ENCODE data around the gene CHP1.
A peak's percentile ranks its signal among the peaks of the same experiment; 100 is the strongest.
"Not testable (repeated sequence)": the region's sequence is repeated elsewhere in the genome, so short reads cannot be mapped to it uniquely, and the experiment has no call there.

The CHP1 gene

DNA sequence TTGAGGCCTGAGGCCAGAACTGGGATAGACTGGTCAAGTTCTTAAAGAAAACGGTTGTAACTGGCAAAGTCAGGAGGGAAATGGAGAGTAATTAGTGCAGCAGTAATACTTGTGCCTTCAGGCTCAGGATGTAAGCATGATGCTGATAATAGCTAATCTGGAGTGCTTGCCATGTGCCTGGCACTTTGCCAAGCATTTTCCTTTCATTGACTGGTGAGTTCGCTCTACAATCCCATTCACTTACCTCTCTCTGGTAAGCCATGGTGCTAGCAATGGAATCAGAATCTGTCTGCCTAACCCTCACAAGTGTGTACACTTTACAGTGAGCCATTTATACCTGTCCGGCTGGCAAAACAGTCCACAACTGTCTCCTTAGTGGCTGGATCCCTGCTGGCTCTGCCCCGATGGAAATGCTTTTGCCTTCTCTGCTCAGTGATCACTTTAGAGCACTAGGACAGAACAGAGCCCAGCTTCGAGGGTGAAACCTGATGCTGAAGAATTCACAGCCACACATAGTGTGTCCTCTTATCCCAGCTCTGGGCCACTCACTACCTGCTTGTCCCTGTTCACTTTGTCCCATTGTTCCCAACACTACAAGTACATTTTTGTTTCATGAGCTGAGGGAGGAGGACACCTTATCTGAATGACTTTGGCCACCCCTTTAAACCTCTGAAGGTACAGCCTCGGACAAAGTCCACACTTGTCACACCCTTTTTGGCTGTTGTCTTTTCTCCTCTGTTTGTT lies 10.3 kb downstream of the CHP1 start (continued):
- TF ChIP-seq, protein P1, sequence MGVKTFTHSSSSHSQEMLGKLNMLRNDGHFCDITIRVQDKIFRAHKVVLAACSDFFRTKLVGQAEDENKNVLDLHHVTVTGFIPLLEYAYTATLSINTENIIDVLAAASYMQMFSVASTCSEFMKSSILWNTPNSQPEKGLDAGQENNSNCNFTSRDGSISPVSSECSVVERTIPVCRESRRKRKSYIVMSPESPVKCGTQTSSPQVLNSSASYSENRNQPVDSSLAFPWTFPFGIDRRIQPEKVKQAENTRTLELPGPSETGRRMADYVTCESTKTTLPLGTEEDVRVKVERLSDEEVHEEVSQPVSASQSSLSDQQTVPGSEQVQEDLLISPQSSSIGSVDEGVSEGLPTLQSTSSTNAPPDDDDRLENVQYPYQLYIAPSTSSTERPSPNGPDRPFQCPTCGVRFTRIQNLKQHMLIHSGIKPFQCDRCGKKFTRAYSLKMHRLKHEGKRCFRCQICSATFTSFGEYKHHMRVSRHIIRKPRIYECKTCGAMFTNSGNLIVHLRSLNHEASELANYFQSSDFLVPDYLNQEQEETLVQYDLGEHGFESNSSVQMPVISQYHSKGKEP (tag by site-specific recombination; IDR thresholded peaks at IDR 0.05), result peak; percentile 84
- TF ChIP-seq KLF10 (tag by site-specific recombination; IDR thresholded peaks at IDR 0.05) (peak; percentile 65), ZNF513 (tag by site-specific recombination; IDR thresholded peaks at IDR 0.05) (peak; percentile 22; the same call in 1 of the 2 replicates), IKZF3 (tag by site-specific recombination; IDR thresholded peaks at IDR 0.05) (0 out of 2 replicates have a peak, but pooled peaks have one; percentile 29)

GRCh38 chr15:41250745-41251144 lies 19.7 kb downstream of the CHP1 start:
- CTCF ChIA-PET; H3K4me3 ChIP-seq (ENCODE audit: low read depth, low read length); H3K9me3 ChIP-seq (ENCODE audit: control insufficient read depth, insufficient read depth, low read depth, low read length); H3K4me1 ChIP-seq (ENCODE audit: control insufficient read depth, insufficient read depth, low read length); H3K27ac ChIP-seq (ENCODE audit: extremely low read depth, low read depth, low read length); POLR2A ChIA-PET; H3K36me3 ChIP-seq (ENCODE audit: control insufficient read depth in 2 of 2, insufficient read depth in 1 of 2, low read length in 2 of 2): not testable (repeated sequence)

- H3K4me3 ChIP-seq (ENCODE audit: low read depth, low read length), result no peak overlapping the region
- CTCF ChIA-PET, result interaction anchor here (0.6 kb wide), 1 partner anchor 16 kb away, joined by 4 read pairs; no protein-coding TSS in a partner anchor
- no peaks in the 10 kb centered on the region for H3K4me1 ChIP-seq (ENCODE audit: control insufficient read depth, insufficient read depth, low read length)
- H3K9me3 ChIP-seq (ENCODE audit: control insufficient read depth, insufficient read depth, low read depth, low read length), result no peaks in the 10 kb centered on the region
- H3K27ac ChIP-seq (ENCODE audit: extremely low read depth, low read depth, low read length), result no peak overlapping the region
- POLR2A ChIA-PET, result no interaction called here
- no peaks in the 10 kb centered on the region; a peak in 1 of 3 replicates for H3K36me3 ChIP-seq (ENCODE audit: control insufficient read depth in 2 of 2, insufficient read depth in 1 of 2, low read length in 2 of 2)
- TF ChIP-seq ZNF114 (tag by site-specific recombination; IDR thresholded peaks at IDR 0.05) (no peak), ZNF214 (tag by site-specific recombination; IDR thresholded peaks at IDR 0.05; ENCODE audit: borderline replicate concordance) (no peak), ZNF580 (tag by site-specific recombination; IDR thresholded peaks at IDR 0.05) (no peak), ZNF776 (tag by site-specific recombination; IDR thresholded peaks at IDR 0.05; ENCODE audit: borderline replicate concordance) (no peak), PBX3 (CRISPR knock-in tag; IDR thresholded peaks at IDR 0.05) (no peak), ZNF138 (tag by site-specific recombination; IDR thresholded peaks at IDR 0.05; ENCODE audit: borderline replicate concordance) (no peak), GLI4 (tag by site-specific recombination; IDR thresholded peaks at IDR 0.05) (no peak), ZNF792 (tag by site-specific recombination; IDR thresholded peaks at IDR 0.05) (no peak), ZNF354C (tag by site-specific recombination; IDR thresholded peaks at IDR 0.05; ENCODE audit: borderline replicate concordance, low read depth) (no peak), BCL6B (tag by site-specific recombination; IDR thresholded peaks at IDR 0.05) (no peak), ZNF157 (tag by site-specific recombination; IDR thresholded peaks at IDR 0.05) (no peak), SETDB1 (IDR thresholded peaks at IDR 0.05; ENCODE audit: insufficient read length, low read length) (no peak), ZBTB21 (tag by site-specific recombination; IDR thresholded peaks at IDR 0.05) (no peak), ZNF341 (tag by site-specific recombination; IDR thresholded peaks at IDR 0.05; ENCODE audit: low read depth) (no peak), KLF9 (tag by site-specific recombination; IDR thresholded peaks at IDR 0.05; ENCODE audit: low read depth) (no peak), ZNF426 (tag by site-specific recombination; IDR thresholded peaks at IDR 0.05) (no peak), ZNF664 (tag by site-specific recombination; IDR thresholded peaks at IDR 0.05) (no peak)
- TF ChIP-seq, protein P2, sequence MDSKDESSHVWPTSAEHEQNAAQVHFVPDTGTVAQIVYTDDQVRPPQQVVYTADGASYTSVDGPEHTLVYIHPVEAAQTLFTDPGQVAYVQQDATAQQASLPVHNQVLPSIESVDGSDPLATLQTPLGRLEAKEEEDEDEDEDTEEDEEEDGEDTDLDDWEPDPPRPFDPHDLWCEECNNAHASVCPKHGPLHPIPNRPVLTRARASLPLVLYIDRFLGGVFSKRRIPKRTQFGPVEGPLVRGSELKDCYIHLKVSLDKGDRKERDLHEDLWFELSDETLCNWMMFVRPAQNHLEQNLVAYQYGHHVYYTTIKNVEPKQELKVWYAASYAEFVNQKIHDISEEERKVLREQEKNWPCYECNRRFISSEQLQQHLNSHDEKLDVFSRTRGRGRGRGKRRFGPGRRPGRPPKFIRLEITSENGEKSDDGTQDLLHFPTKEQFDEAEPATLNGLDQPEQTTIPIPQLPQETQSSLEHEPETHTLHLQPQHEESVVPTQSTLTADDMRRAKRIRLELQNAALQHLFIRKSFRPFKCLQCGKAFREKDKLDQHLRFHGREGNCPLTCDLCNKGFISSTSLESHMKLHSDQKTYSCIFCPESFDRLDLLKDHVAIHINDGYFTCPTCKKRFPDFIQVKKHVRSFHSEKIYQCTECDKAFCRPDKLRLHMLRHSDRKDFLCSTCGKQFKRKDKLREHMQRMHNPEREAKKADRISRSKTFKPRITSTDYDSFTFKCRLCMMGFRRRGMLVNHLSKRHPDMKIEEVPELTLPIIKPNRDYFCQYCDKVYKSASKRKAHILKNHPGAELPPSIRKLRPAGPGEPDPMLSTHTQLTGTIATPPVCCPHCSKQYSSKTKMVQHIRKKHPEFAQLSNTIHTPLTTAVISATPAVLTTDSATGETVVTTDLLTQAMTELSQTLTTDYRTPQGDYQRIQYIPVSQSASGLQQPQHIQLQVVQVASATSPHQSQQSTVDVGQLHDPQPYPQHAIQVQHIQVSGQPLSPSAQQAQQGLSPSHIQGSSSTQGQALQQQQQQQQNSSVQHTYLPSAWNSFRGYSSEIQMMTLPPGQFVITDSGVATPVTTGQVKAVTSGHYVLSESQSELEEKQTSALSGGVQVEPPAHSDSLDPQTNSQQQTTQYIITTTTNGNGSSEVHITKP (tag by site-specific recombination; IDR thresholded peaks at IDR 0.05), result no peak
Measured at GRCh38 chr15:41251411-41251810, 20.3 kb downstream of the CHP1 start.
